Tongue (tissue), 2 donors: ENCODE measurements around the gene TIMM29. TPM values are rescaled to one million over a fixed set of nuclear protein-coding genes. Genes with fewer than 3 reads are reported as not detected.
A peak's percentile ranks its signal among the peaks of the same experiment; 100 is the strongest.

Source experiments
- DNase-seq: peaks from one replicate; pipeline ENCODE4 v3.0.0-alpha.2; 2015
- total RNA-seq: library from RNA; depleted of rRNA; stranded (reverse); fragments of >200 nt; gene quantifications from one replicate; pipeline ENCODE4 v1.2.3, GENCODE V29; 2014

The TIMM29 gene
- total RNA-seq: 29.7 TPM

DNA sequence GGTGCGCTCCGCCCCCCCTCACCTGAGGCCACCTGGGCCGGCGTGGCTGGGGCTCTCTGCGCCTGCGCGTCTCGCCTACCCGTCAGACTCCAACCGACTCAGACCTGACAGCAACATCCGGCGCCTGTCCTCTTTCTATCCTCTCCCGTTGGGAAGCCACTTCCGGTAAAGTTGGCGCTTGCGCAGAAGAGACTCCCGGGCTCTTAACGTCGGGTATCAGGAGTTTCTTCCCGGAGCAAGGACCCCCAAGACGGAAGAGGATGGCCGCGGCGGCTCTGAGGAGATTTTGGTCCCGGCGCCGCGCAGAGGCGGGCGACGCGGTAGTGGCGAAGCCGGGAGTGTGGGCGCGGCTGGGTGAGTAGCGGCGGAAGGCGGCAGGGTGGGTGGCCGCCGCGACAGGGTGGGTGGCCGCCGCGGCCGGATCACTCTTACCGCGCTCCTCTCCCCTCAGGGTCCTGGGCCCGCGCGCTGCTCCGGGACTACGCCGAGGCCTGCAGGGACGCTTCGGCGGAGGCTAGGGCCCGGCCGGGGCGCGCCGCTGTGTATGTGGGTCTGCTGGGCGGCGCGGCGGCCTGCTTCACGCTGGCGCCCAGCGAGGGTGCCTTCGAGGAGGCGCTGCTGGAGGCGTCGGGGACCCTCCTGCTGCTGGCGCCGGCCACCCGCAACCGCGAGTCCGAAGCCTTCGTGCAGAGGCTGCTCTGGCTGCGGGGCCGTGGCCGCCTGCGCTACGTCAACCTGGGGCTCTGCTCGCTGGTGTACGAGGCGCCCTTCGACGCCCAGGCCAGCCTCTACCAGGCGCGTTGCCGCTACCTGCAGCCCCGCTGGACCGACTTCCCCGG lies at the start of gene TIMM29, which contains the start of gene YIPF2:
Gene TIMM29, plus strand, starts transcription at position 249 of the 839 bp plus-strand sequence. Its CDS starts 12 bp downstream, at position 261.
Gene YIPF2, minus strand, starts transcription at position 77 of the 839 bp plus-strand sequence. CDS start 229 bp downstream, outside the sequence.
- DNase-seq: peak; percentile 100

- DNase-seq: no peak
Measured at GRCh38 chr19:10881403-10882107, 47.1 kb upstream of the TIMM29 start.

GRCh38 chr19:10882108-10882457 lies 46.5 kb upstream of the TIMM29 start:
- DNase-seq: no peak

GRCh38 chr19:10884274-10884673 lies 44.3 kb upstream of the TIMM29 start:
- peak; percentile 64 for DNase-seq

DNA sequence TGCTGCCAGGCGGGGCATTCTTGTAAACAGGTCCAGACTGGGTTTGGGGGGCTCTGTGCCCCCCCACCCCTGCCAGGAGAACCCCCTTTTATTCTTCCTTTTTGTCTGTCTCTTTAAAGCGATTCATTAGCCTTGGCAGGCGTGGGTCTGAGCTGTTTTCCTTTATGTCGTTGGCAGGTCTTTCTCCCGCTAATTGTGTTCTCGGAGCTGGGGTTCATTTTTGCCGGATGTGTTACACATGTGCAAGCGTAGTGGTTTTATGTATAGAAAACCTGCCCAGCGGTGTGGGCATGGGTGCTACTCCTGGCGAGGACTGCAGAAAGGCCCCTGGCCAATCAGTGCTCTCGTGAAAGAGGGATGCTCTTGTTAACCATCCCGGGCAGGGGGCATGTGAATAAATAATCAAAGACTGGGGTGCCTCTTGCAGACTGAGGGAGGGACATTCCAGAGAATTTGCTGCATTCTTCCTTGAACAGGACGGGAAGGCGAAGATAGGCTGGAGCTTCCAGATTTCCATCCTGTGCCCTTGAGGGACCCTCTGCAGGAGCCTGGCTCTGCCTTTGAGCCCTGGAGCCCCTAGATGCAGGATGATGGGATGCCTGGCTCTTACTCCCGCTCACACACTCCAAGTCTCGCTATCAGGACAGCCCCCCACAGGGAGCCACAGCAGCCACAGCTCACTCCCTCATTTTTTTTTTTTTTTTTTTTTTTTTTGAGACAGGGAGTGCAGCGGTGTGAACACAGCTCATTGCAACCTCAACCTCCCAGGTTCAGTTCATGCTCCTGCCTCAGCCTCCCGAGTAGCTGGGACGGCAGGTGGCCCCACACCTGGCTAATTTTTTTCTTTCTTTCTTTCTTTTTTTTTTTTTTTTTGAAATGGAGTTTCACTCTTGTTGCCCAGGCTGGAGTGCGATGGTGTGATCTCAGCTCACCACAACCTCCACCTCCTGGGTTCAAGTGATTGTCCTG lies 43.1 kb upstream of the TIMM29 start:
- DNase-seq: no peak

DNA sequence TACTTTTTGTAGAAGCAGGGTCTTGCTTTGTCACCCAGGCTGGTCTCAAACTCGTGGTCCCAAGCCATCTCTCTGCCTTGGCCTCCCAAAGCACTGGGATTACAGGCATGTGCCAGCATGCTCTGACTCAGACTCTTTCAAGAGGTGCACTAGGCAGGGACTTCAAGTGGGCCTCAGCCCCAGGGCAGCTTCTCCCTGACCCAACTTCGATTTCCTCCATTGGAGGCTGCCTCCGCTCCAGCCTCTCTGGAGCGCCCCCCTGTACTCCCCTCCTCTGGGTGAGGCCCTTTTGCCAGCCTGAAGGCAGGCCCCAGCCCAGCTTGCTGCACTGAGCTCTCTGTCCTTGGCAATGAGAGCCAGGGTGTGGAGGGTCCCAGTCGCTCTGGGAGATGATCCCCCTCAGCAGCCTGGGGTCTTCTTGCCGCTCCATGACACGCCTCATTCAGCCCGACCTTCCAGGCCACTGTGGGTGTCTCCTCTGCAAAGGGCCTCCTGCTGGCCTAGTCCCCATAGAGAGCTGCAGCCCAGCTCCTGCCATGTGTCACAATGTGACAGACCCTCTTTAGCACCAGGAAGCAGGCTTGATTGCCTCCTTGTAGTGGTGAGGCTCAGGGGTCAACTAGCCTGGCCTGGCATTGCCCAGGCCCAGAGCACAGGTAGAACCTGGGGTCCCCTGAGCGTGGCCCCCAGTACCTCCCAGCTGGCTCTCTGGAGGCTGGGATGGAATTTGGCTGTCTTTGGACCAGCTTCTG lies 40.8 kb upstream of the TIMM29 start:
- no peak for DNase-seq

DNA sequence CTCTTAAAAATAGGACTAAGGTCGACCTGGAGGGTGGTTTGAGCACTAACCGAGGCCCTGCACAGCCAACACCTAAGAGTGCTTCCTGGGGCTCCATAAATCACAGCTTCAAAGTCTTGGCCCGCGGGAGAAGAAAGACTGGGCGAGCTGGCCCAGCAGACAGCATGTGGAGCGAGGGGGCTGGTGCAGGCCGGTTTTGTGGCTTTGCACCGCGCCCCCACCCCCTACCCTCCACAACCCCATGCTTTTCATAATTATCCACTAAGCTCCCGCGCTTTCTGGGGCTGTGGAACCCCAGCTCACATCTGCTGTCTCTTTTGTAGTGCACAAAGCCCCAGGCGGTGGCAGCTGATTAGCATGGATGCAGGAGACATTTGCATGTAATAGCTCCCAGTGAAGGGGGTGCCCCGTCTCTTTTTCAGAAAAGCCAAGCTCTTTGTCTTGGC lies 40.2 kb upstream of the TIMM29 start:
- peak; percentile 65 for DNase-seq

DNA sequence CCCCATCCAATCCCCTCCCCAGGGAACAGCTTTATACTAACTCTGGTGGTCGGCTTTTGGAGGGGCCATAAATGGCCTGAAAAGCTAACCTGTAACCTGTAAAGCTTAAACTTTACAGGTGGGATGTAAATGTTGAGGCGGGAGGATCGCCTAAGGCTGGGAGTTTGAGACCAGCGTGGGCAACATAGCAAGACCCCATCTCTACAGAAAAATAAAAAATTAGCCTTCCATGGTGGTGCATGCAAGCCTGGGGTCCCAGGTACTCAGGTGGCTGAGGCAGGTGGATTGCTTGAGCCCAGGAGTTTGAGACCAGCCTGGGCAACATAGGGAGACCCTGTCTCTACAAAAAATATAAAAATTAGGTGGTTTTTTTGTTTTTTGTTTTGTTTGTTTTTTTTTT lies 38.7 kb upstream of the TIMM29 start:
- no peak for DNase-seq

- peak; percentile 76 for DNase-seq
Measured at GRCh38 chr19:10891405-10892086, 37.1 kb upstream of the TIMM29 start.

DNA sequence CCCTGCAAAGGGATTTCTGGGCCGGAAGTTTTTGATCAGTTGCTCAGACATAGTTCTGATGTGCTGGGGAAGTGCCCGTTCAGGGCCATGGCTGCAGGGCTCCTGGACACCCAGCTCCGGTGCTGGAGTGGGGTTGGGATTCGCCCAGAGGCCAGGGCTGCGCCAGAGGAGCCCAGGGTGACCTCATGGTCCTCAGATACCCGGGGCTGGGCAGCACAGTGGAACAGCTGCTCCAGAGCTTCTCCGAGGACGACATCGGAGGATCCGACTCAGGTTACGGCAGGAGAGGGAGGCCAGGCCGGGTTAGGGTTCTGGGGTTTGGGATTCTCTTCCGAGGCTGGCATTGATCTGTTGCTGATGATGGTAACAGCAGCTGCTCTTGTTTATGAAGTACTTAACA lies 36.4 kb upstream of the TIMM29 start:
- DNase-seq: peak; percentile 88

DNA sequence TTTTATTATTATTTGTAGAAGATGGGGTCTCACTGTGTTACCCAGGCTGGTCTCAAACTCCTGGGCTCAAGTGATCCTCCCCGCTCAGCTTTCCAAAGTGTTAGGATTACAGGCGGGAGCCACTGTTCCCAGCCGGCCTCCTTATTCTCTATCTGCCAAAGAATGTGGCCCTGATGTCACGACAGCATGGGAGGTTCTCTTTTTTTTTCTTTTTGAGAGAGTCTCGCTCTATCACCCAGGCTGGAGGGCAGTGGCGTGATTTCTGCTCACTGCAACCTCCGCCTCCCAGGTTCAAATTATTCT lies 33.7 kb upstream of the TIMM29 start:
- no peak for DNase-seq

DNA sequence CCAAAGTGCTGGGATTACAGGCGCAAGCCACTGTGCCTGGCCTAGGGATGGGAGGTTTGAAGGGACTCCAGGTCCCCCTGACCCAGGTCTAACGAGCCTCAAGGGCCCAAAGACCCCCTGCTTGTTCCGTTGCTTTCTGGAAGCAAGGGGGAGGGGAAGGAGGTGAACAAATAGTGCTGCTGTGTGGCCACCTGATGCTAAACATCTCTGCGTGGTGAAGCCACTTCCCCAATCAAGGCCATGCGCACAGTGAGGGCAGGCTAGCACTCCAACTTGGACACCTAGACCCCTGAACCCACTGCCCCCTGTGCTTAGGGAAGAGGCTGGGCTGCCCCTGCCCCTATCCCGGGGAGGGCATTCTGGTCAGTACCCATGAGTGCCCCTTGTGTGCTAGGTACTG lies 33.2 kb upstream of the TIMM29 start:
- DNase-seq: no peak

GRCh38 chr19:10895920-10896319 lies 32.7 kb upstream of the TIMM29 start:
- DNase-seq: no peak

DNA sequence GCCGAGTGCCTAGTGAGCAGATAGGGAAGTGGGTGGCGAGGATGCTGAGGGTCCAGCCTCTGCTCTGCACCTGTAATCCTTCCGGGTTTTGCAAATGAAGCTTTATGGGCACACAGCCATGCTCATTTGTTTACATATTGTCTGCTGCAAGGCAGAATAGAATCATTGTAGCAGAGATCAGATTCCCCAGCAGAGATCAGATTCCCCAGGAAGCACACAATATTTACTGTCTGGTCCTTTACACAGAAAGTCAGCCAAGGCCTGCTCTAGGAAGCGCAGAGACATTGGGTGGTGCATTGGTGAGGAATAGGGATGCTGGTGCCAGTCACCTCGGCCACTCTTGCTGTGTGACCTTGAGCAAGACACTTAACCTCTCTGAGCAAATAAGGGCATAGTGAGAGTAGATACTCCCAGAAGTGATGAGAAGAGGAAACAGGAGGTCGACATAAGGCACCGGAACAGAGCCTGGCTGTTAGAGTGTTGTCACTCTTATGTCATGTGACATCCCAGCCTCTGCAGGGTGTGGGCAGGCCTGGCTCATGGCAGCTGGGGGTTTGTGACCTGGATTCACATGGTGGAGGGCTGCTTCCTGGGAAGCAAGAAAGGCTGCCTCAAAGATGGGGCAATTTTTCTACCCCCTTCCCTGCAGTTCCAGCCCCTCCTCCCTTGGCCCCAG lies 31.6 kb upstream of the TIMM29 start:
- no peak for DNase-seq

- DNase-seq: no peak
Measured at GRCh38 chr19:10898633-10899032, 30.0 kb upstream of the TIMM29 start.

DNA sequence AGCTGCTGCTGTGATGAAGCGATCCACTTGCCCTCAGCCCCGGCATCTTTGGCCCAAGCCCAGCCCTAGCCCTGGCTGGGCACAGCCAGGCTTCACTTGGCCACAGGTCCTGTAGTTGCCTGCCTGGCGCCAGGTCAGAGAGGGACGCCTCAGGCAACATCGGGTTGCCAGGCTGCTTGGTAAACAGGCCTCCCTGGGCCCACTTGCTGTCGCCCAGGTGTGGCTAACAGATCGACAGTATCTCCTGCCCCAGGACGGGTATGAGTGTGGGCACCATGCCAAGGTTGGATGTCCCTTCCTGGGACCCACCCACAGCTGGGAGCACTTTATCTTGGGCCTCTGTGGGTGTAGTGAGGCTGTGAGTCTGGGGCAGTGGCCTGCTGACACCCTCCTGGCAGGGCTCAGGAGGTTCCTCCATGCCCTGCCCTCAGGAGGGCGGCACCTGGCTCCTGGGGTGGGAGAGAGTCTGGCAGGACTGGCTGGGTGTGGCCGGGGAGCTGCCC lies 29.4 kb upstream of the TIMM29 start:
- DNase-seq: peak; percentile 72

DNA sequence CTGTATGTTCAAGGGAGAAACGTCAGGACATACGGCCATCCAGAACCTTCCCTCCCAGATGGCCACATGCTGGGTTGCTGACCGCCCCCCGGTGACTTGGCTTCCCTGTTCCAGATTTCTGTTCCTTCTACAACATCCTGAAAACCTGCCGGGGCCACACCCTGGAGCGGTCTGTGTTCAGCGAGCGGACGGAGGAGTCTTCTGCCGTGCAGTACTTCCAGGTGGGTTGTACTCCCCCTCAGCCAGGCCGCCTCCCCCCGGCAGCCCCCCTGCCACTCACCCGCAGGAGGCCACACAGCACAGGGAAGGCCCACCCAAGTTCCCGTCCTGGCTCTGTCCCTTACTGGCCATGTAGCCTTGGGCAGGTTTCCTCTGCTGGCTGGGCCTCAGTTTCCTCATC lies 20.7 kb upstream of the TIMM29 start:
- DNase-seq: no peak

DNA sequence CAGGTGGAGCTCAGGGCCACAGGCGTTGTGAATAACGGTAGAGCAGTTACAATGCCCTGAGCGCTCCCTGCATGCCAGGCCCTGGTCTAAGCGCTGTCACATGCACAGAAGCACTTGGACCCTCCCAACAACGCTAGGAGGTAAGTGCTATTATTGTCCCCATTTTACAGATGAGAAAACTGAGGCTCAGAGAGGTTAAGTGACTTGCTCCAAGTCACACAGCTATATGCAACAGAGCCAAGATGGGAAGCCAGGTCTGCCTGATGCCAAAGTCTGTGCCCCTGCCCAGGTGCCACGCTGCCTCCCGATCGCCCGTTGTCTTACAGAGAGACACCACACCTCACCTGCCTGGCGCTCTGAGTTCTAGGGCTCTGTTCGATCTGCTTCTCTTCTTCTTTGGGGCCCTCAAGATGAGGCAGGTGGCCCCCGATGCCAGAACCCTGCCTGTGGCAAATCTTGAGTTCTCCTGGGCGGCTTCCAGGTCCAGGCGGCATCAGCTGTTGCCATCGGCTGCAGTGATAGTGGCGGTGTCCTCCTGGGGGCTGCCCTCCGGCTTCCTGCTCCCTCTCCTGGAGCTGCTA lies 20.1 kb upstream of the TIMM29 start:
- no peak for DNase-seq

DNA sequence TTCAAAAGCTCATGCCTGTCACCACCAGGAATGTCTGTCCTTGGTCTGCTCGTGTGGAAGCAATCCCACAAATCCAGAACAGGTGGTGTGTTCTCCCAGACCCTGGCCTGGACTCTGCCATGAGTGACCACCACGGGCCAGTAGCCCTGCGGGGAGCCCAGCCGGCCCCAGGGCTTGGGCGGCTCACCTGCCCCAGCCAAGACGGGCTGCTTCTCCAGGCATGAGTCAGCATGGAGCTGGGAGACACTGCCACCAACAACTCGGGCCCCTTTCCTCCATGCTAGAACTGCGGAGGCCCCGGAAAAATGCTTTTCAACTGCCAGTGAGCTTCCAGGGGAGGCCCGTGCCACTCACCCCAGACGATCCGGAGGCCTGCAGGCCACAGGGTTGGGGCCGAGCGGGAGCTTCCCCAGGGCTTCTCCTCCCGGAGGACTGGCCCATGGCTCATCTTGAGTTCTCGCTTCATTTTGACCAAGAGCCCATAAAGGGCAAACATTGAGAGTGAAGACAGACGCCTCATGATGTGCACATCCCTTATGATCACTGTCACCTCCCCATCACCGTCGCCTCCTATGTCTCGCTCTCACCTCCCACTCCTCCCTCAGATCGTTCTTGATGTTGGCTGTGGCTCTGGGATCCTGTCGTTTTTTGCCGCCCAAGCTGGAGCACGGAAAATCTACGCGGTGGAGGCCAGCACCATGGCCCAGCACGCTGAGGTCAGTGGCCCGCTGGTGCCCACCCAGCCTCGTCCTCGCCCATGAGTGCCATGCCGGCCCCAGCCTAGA lies 16.8 kb upstream of the TIMM29 start:
- DNase-seq: no peak
